Measurements from ENCODE around the gene RABL2B.
"Not testable (repeated sequence)": the region's sequence is repeated elsewhere in the genome, so short reads cannot be mapped to it uniquely, and the experiment has no call there.

RABL2B gene

GRCh38 chr22:50783033-50783879 lies at the start of gene RABL2B:
Gene RABL2B, minus strand, starts transcription at chr22:50783636. Its CDS starts 1,342 bp downstream, at chr22:50782294.
- peak; percentile 79 for DNase-seq (ENCODE audit: low spot score)

GRCh38 chr22:50786936-50787335 lies 3.5 kb upstream of the RABL2B start:
- DNase-seq (ENCODE audit: low spot score), result not testable (repeated sequence)

- not testable (repeated sequence) for DNase-seq (ENCODE audit: low spot score)
Observed at GRCh38 chr22:50785289-50785688, 1.9 kb upstream of the RABL2B start.

GRCh38 chr22:50783880-50784276 lies 442 bp upstream of the RABL2B start:
- DNase-seq (ENCODE audit: low spot score), result not testable (repeated sequence)

GRCh38 chr22:50782253-50782652 lies 1.2 kb downstream of the RABL2B start:
- not testable (repeated sequence) for DNase-seq (ENCODE audit: low spot score)

- DNase-seq (ENCODE audit: low spot score), result not testable (repeated sequence)
Observed at GRCh38 chr22:50780244-50780643, 3.2 kb downstream of the RABL2B start.

- not testable (repeated sequence) for DNase-seq (ENCODE audit: low spot score)
Observed at GRCh38 chr22:50777631-50778030, 5.8 kb downstream of the RABL2B start.

- peak; percentile 17 for DNase-seq (ENCODE audit: low spot score)
Observed at GRCh38 chr22:50775132-50775531, 8.3 kb downstream of the RABL2B start.

GRCh38 chr22:50764288-50764687 lies 19.1 kb downstream of the RABL2B start:
- not testable (repeated sequence) for DNase-seq (ENCODE audit: low spot score)

GRCh38 chr22:50761829-50762228 lies 21.6 kb downstream of the RABL2B start:
- not testable (repeated sequence) for DNase-seq (ENCODE audit: low spot score)

GRCh38 chr22:50759597-50760341 lies 23.7 kb downstream of the RABL2B start:
- not testable (repeated sequence) for DNase-seq (ENCODE audit: low spot score)

GRCh38 chr22:50756949-50757491 lies 26.4 kb downstream of the RABL2B start:
- not testable (repeated sequence) for DNase-seq (ENCODE audit: low spot score)

- DNase-seq (ENCODE audit: low spot score), result not testable (repeated sequence)
Observed at GRCh38 chr22:50756406-50756805, 27.0 kb downstream of the RABL2B start.

GRCh38 chr22:50755251-50755650 lies 28.2 kb downstream of the RABL2B start:
- not testable (repeated sequence) for DNase-seq (ENCODE audit: low spot score)

GRCh38 chr22:50749302-50750074 lies 33.9 kb downstream of the RABL2B start:
- not testable (repeated sequence) for DNase-seq (ENCODE audit: low spot score)

- not testable (repeated sequence) for DNase-seq (ENCODE audit: low spot score)
Observed at GRCh38 chr22:50748630-50749029, 34.8 kb downstream of the RABL2B start.

- DNase-seq (ENCODE audit: low spot score), result not testable (repeated sequence)
Observed at GRCh38 chr22:50747521-50747920, 35.9 kb downstream of the RABL2B start.

- not testable (repeated sequence) for DNase-seq (ENCODE audit: low spot score)
Observed at GRCh38 chr22:50744424-50744823, 39.0 kb downstream of the RABL2B start.

GRCh38 chr22:50740714-50741113 lies 42.7 kb downstream of the RABL2B start:
- not testable (repeated sequence) for DNase-seq (ENCODE audit: low spot score)

- no peak for DNase-seq (ENCODE audit: low spot score)
Observed at GRCh38 chr22:50739894-50740293, 43.5 kb downstream of the RABL2B start.

GRCh38 chr22:50739279-50739691 lies 44.2 kb downstream of the RABL2B start:
- DNase-seq (ENCODE audit: low spot score), result no peak
